ENCODE measurements around the gene IRAG1. TPM values are rescaled to one million over a fixed set of nuclear protein-coding genes. Genes with fewer than 3 reads are reported as not detected.

IRAG1 gene
- total RNA-seq, 4 donors from 2014 or later: 5.9 to 23.1 (median 11.4) TPM

- 84 to 88% methylated on average over 3 of the region's 3 CpGs for WGBS, 2 donors
- H3K36me3 ChIP-seq: no peaks in the 10 kb centered on the region
- H3K9me3 ChIP-seq: peaks cover 0 to 11% (median 0%) of the 10 kb centered on the region in 4 donors
- no peak overlapping the region for H3K27ac ChIP-seq
- no peak for TF ChIP-seq CTCF (IDR thresholded peaks at IDR 0.05)
- TF ChIP-seq EP300 (IDR thresholded peaks at IDR 0.05): no peak
- no peak for TF ChIP-seq POLR2A (IDR thresholded peaks at IDR 0.05)
- H3K4me3 ChIP-seq: no peak overlapping the region
- no peaks in the 10 kb centered on the region for H3K27me3 ChIP-seq
- DNase-seq (ENCODE audit: low spot score in 2 of 2): no peak
- peaks cover 0 to 1% (median 0%) of the 10 kb centered on the region in 4 donors for H3K4me1 ChIP-seq
These were observed 36.6 kb upstream of the IRAG1 start for GRCh38 chr11:10730151-10730550.

GRCh38 chr11:10728789-10729472 lies 35.4 kb upstream of the IRAG1 start:
- no peaks in the 10 kb centered on the region for H3K4me1 ChIP-seq

GRCh38 chr11:10728154-10728553 lies 34.6 kb upstream of the IRAG1 start:
- no peak overlapping the region for H3K27ac ChIP-seq
- DNase-seq (ENCODE audit: low spot score in 2 of 2): no peak
- no peaks in the 10 kb centered on the region for H3K27me3 ChIP-seq
- 87 to 93% methylated on average over 3 of the region's 3 CpGs for WGBS, 2 donors
- no peak overlapping the region for H3K4me3 ChIP-seq
- no peak for TF ChIP-seq EP300 (IDR thresholded peaks at IDR 0.05)
- no peak for TF ChIP-seq POLR2A (IDR thresholded peaks at IDR 0.05)
- TF ChIP-seq CTCF (IDR thresholded peaks at IDR 0.05): no peak
- H3K9me3 ChIP-seq: peaks cover 0 to 11% (median 0%) of the 10 kb centered on the region in 4 donors
- no peaks in the 10 kb centered on the region for H3K36me3 ChIP-seq
- no peaks in the 10 kb centered on the region for H3K4me1 ChIP-seq

More at GRCh38 chr11:10728789-10729472, 35.4 kb upstream of the IRAG1 start:
- no peak for DNase-seq (ENCODE audit: low spot score in 2 of 2)
- whole genome bisulfite sequencing, 2 donors: 23 to 44% methylated on average over 20 of the region's 20 CpGs
- H3K27ac ChIP-seq: no peak overlapping the region
- H3K27me3 ChIP-seq: no peaks in the 10 kb centered on the region
- H3K9me3 ChIP-seq: peaks cover 0 to 11% (median 0%) of the 10 kb centered on the region in 4 donors
- TF ChIP-seq POLR2A (IDR thresholded peaks at IDR 0.05) (no peak), EP300 (IDR thresholded peaks at IDR 0.05) (no peak), CTCF (IDR thresholded peaks at IDR 0.05) (no peak)
- H3K4me3 ChIP-seq: no peak overlapping the region
- H3K36me3 ChIP-seq: no peaks in the 10 kb centered on the region

GRCh38 chr11:10727146-10727851 lies 33.7 kb upstream of the IRAG1 start:
- H3K27ac ChIP-seq: no peak overlapping the region
- 58 to 59% methylated on average over 4 of the region's 4 CpGs for WGBS, 2 donors
- no peak for TF ChIP-seq EP300 (IDR thresholded peaks at IDR 0.05)
- TF ChIP-seq CTCF (IDR thresholded peaks at IDR 0.05): no peak
- TF ChIP-seq POLR2A (IDR thresholded peaks at IDR 0.05): no peak

GRCh38 chr11:10725907-10726253 lies 32.3 kb upstream of the IRAG1 start:
- Histone ChIP-seq H3K4me3 (no peak overlapping the region), H3K27me3 (no peaks in the 10 kb centered on the region), H3K27ac (no peak overlapping the region), H3K9me3 (peaks cover 0 to 4% (median 0%) of the 10 kb centered on the region in 4 donors), H3K36me3 (no peaks in the 10 kb centered on the region), H3K4me1 (no peaks in the 10 kb centered on the region)
- TF ChIP-seq EP300 (IDR thresholded peaks at IDR 0.05): no peak
- TF ChIP-seq CTCF (IDR thresholded peaks at IDR 0.05): no peak
- no peak for TF ChIP-seq POLR2A (IDR thresholded peaks at IDR 0.05)
- no peak for DNase-seq (ENCODE audit: low spot score in 2 of 2)

More at GRCh38 chr11:10727146-10727851, 33.7 kb upstream of the IRAG1 start:
- no peaks in the 10 kb centered on the region for H3K27me3 ChIP-seq
- no peaks in the 10 kb centered on the region for H3K36me3 ChIP-seq
- no peak overlapping the region for H3K4me3 ChIP-seq
- H3K4me1 ChIP-seq: no peaks in the 10 kb centered on the region
- no peak for DNase-seq (ENCODE audit: low spot score in 2 of 2)
- H3K9me3 ChIP-seq: peaks cover 0 to 9% (median 0%) of the 10 kb centered on the region in 4 donors

Measured in tibial nerve (tissue), 4 donors.